SKM-1 treated with dmso at 0.1 percent for 144 hours (cell line): ENCODE data around the gene TMEM17.

Source experiments
- DNase-seq: peaks from one replicate; lab custom pipeline; 2025; ENCODE audit not compliant: unreplicated experiment; lab: John Stamatoyannopoulos, UW

TMEM17 gene

DNA sequence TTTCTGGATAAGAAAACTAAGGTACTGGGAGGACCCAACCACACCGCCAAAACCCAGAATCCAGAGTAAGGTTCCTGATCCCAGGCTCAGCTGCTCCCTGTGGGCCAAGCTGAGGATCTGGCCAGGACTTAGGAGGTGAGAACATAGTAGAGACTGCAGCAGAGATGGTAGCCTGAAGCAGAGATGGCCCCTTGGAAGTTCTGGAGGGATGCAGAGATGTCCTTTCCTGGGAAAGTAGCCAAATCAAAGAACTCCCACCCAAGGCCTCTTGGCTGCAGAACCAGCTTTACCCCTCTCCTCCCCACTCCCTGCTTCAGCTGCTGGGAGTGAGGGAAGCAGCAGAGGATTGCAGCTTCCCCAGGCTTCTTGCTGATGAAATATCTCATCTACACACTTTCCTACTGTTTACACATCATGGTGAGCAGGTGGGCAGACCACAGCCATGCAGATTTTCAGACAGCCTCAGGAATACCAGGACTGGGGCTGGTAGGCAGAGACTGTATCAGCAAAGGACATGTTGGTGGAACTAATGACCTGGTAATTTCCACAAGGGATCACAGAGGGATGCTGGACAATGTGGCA lies 32.7 kb downstream of the TMEM17 start:
- no peak for DNase-seq

DNA sequence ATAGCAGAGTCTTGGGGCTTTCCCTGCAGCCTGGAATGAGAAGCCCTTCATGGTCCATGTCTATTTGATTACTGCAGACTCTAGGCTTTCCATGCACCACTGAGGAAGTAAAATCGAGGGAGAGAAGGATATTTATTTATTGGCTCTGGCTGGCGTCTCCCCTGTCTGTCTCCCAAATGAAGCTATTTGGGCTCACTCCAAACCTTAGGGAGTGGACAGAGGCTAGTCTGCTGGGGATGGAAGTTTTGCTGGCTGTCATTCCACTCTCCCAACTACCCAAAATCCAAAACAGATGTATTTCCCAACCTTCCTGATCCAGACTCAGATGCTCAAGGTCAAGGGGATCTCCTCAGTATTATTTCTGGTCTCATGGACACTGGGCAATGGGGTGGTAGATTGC lies 33.7 kb downstream of the TMEM17 start:
- DNase-seq, result no peak

DNA sequence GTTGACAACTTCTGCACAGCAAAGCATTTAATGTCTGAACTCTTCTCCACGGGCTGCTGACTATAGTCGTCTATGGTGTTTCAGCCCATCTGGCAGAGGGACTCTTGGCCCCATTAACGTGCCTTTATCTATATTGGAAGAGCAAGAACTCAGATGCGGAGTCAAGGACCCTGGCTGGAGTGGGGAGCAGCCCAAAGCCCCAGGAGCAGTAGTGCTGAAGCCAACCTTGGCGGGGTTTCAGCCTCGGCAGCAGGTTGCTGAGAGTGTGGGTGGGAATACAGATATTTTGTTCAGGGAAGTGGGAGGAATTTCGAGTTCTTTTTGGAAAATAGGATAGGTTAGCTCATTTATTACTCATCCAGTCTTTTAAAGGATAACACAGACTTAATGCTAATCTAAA lies 34.2 kb downstream of the TMEM17 start:
- no peak for DNase-seq

DNA sequence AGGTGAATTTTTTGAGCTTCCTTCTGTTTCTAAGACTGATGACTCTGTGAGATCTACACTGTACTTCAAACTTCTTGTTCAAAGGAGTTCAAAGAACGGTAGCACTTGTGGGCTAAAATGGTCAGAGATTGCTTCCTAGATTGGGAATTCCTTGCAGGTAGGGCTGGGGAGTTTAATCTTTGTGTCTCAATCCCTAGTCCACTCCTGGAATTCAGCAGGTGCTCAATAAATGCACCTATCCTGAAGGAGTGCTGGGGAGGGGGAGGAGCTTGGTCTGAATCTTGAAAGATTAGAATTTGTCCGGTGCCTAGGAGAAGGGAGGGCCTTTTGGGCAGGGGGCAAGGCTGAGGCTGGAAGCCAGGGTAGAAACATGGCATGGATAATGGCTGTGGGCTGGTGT lies 34.6 kb downstream of the TMEM17 start:
- no peak for DNase-seq

DNA sequence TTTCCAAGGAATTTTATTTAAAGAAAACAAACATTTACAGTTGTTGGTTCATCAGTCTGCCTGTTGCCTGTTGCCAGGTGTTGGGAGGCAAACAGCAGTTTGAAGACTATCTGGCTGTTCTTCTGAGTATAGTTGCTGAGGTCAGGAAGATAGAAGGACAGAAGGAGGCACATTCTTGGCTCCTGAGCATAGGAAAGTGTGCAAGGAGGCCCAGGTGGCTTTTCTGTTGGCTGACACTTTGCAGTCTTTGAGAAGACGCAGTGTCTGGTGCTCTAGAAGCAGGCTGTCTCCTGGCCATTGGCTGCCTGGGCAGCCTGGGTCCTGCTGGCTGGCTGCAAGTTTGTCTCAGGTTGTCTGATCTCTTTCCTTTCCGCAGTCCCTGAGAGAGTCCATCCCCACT lies 36.4 kb downstream of the TMEM17 start:
- no peak for DNase-seq

DNA sequence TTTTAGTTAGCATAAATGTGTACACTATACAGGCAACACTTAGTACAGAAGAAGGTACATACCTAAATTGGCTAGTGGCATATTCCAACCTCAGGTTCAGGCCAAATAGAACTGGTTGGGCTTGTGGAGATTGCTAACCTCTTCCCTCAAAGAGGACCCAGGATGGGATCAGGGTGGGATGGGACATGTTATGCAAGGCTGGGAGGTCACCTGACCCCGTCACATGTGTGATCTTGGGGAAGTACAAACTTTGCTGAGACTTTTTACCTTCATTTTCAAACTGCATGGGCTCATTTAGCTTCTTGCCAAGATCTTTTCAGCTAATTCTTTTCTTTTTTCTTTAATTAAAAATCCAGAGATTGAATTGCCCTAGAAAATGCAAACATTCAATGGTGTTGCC lies 36.9 kb downstream of the TMEM17 start:
- no peak for DNase-seq

DNA sequence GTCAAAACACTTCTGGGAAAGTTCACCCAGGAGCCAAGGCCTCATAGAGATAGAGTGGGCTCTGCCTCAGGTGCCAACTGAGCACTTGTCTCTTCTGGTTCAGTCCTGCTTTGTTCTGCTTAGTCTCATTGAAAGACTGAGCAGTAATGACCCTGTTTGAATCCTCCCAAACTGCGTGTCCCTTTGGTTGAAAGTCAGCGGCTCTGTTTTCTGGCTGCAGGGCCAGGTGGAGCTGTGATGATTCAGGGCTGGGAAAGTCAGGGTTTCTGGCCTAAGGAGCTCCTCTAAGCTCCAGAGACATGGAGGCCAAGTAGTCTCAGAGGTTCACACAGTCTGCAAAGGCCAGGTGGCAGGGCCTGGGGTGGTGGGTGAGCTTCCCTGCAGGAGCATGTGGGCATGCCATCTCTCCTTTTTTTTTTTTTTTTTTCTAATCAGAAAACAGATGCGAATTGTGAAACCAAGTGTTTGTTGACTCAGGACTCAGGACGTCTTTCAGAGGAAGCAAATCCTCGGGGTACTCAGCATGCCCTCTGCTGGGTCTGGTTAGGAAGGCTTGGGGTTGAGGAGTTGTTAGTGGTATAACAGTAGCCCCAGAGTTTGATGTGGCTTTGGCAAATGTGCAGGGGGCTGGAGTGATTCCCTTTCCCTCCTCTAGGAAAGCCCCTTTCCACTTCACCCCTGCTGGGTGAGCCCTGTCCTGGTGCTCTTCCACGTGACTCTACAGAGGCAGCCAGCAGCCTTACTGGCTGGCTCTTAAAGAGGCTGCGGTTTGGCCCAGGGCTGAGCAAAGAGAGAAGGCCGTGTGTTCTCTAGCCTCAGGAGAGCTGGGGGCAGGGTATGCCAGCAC lies 38.3 kb downstream of the TMEM17 start:
- DNase-seq, result no peak

DNA sequence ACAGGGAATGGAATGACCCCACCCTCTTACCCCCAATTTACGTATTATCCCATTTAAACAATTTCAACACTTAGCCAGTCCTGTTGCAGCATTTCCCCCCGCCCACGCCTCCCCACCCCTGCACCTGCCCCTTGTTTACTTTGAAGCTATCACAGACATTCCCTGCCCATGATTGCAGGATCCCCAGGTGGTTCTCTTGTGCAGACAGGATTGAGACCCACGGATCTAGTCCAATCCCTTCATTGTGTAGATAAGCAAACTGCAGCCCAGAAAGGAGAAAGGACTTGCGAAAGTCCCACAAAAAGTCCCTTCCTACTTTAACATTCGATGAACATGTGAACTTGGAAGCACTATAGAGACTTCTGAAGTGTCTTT lies 38.9 kb downstream of the TMEM17 start:
- DNase-seq, result no peak

DNA sequence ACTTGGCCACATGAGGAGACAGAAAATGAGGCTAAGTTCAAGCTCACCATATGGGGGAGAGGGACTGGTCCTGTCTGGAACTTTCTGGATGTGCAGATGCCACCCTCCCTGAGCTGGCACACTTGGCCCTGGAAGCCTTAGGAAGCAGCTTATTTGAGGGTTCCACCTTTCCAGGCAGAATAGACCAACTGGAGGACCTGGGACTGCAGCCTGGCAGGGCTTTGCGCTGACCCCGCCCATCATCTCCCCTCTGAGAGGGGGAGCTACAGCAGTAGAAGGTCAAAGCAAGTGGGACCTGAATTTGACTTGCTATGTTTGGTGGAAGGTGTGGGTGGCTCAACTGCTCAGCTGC lies 39.5 kb downstream of the TMEM17 start:
- DNase-seq, result no peak

DNA sequence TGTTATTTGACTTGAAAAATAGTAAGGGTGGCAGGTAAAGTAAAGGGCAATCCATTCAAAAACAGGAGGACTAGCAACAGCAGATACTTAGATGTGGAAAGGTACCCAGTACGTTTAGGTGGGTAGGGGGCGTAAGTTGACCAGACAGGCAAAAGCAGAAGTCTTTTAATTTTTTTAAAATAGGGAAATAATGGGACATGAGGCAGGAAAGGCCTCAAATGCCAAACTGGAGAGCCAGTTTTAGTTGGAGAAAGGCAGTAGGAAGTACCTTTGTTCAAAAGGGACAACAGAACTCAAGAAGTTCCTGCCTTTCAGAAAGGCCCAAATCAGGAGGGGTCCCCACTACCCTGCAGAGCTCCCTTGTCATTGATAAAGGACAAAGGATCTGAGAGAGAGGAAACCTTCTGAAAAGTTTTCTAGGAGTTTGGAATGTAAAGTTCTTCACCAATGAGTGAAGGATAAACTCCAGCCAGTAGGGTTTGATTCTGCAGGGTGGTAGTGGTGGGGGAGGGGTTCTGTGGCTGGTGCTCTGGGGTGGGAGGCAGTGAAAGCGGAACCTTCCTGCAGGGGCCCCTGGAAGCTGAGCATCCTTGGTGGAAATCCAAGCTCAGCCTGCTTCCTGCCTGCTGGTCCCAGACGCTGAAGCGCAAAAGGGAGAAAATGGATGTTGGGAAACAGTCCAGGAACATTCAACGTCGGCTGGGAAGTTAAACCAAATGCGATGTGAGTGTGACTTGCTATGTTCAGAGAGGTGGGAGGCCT lies 40.1 kb downstream of the TMEM17 start:
- no peak for DNase-seq

DNA sequence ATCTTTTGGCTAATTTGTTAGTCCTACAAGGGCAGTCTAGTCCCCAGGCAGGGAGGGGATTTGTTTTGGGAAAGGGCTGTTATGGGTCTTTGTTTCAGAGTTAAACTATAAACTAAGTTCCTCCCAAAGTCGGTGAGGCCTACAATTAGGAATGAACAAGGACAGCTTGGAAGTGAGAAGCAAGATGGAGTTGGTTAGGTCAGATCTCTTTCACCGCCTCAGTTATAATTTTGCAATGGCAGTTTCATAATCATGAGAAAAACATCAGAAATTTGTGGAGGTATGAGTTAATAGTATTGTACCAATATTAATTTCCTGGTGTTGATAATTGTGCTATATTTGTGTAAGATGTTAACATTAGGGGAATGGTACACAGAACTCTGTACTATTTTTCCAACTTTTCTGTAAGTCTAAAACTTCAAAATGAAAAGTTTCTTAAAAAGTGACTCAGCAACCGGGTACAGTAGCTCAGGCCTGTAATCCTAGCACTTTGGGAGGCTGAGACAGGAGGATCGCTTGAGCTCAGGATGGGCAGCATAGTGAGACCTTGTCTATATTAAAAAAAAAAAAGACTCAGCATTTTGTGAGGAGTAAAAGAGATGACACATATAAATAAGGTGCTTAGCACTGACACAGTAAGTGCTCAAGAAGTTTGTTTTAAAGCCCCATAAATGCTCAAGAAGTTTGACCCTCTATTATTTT lies 40.8 kb downstream of the TMEM17 start:
- DNase-seq, result no peak

DNA sequence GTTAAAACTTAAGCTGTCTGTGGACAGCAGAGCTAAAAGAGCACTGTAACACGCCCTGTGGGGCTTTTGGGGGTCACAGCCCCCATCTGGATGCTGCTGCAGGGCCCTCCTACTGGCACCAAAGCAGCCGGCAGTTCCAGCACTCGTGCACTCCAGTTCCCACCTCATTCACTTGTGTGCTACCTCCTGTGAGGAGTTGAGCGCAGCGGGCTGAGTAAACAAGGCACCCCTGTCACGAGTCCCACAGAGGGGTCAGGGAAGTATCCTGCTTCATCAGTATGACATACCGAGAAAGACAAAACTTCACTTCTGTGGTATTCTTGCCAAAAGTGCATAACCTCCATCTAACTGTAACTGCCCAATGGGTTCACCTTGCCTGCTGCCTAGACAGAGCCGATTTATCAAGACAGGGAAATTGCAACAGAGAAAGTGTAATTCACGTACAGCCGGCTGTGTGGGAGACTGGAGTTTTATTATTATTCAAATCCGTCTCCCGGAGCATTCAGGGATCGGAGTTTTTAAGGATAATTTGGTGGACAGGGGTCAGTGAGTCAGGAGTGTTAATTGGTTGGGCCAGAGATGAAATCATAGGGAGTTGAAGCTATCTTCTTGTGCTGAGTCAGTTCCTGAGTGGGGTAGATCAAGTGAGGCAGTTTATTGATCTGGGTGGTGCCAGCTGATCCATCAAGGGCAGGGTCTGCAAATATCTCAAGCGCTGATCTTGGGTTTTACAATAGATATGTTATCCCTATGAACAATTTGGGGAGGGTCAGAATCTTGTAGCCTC lies 41.6 kb downstream of the TMEM17 start:
- DNase-seq, result no peak

DNA sequence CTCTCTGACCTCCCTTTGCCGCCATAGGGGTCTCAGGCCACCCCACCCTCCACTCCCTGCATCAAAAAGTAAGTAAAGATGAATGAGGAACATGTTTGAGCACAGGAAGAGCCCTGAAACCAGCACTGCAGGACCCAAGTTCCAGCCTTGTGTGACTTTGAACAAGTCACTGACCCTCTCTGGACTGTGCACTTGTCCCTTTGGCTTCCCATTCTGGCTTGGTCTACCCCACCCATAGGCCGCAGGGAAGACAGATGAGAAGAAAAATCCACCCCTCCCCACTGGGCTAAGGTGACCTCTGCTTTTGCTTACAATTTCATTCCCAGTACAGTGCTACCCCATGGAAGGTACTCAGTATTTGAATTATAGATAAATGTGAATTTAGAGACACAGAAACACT lies 43.8 kb downstream of the TMEM17 start:
- DNase-seq, result no peak

DNA sequence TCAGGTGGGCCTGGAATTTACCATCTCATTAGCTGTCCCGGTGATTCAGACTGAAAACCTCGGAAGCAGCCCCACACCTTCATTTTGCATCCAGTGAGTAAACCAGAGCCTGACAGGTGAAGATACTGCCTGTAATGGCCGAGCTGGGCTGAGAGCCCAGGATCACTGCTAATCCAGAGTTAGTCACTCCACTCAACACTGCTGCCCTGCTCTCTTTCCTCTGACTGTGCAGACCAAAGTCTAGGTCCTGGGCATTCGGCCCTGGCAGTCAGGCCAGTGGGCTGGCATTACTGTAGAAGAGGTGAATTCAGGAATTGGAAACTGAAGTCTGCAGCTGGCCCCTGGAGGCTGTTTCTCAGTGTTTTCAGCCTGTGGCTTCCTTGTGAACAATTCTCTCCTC lies 44.3 kb downstream of the TMEM17 start:
- DNase-seq, result no peak

DNA sequence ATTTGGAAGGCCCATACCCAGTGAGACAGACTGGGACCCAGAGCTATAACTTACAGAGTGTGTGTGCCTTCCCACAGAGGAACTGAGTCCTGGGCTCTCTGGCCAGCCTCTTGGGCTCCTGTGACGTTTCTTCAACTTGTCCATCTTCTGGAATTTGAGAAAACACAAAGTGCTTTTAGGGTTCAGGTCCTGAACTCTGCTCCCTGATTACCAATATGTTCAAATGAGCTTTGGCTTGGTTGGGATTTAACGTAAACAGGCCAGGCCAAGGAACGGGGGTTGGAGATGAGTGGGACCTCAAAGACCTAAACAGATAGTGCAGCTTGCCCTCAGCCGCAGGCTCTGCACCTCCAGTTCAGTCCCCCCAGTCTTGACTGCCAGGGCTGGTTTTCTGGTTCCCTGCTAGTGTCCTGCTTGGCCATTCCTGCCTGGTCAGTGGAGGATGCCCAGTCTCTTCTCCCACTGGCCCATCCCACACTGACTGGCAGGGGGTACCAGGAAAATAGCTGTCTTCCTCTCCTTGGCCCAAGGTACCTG lies 44.9 kb downstream of the TMEM17 start:
- no peak for DNase-seq

DNA sequence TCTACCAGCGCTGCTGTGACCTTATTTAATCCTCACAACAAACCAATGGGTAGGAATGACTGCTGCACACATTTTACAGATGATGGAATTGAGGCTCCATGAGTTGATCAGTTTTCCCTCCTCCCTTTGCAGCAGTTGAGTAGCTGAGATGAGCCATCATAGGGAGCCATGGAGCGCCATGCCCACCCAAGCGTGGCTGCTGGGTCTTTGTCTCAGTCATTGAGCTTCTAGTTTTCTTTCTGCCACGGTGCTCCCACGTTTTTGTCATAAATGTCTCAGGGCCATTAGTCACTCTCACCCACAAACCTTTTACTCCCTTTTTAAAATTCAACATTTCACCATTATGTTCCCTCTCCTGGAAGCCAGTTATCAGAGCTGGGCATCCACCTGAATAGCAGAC lies 45.8 kb downstream of the TMEM17 start:
- DNase-seq, result no peak

DNA sequence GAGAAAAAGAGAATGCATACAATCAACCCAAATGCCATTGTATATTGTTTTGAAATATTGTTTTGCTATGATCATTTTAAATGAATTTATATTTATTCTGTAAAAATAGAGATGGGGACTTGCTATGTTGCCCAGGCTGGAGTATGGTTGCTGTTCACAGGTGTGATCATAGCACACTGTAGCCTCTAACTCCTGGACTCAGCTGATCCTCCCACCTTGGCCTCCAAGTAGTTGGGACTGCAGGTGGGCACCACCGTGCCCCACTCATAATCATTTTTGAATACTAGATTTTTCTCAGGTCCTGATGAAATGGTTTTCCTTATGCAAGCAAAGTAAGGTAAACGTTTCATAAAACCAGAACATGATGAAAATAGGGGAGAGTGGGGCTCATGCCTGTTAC lies 46.3 kb downstream of the TMEM17 start:
- no peak for DNase-seq

DNA sequence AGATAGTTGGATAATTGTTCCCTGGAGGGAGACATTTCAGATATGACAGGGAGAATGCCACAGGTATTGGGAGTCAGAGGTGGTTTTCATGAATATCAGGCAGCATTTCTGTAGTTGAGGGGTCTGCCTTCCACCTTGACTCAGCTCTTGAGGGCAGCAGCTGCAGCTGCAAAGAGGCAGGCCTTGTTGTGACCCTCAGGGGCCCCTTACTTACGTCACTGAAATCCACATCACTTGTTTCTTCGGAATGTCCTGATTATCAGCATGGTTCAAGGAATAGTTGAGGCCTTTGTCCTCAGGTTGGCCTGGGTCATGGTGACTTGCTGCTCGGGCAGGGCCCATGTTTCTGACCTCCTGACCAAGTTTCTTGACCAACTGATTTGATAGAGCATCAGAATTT lies 46.9 kb downstream of the TMEM17 start:
- DNase-seq, result no peak

DNA sequence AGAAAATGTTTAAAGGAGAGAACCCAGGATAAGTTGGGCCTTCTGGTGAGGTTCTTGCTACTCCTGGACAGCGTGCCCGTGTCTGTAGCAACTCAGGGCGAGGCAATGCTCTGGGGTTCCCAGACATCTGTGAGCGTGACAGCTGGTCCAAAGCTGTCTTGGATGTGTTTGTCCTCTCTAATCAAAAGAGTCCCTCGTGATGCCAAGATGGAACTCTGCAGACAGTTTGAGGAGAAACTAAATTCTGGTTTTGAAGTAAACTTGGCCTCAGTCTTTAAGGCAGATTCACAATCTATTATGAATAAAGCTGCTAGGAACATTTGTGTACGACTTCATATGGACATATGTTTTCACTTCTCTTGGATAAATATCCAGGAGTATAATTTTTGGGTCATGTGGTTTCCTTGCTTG lies 47.3 kb downstream of the TMEM17 start:
- DNase-seq, result no peak

DNA sequence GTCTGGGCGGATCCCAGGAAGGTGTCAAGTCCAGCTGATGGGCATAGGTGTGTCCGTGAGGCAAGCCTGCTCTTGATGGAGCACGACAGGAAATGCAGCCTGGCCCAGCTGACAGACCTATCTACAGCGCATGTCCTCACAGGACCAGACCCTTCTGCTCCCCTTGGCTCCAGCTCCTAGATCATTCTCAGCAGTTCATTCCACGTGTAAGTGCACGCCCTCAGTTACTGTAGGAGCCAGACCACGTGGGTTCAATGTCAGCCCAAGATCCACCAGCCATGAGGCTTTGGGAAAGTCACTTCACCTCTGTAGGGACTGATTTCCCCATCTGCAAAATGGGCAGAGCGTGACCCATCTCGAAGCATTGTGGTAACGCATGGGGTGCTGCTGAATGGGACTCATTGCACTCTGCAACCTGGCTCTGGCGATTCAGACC lies 47.8 kb downstream of the TMEM17 start:
- no peak for DNase-seq

DNA sequence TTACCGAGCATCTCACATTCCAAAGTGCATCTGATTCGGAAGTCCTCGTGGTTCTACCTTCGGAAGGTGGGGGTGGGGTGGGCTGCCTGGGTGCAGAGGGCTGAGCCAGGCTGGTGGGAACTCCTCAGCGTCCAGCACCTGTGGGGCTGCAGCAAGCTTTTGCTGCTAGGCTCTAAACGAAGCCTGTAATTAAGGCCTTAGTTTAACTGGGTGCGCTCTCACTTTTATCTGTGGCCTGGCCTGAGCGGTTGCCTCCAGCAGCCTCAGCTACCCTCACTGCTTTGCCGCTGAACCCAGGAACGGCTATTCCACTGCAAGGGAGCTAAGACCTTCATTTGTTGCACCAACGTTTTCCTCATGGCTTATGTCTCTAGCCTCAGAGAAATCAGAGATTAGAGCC lies 48.4 kb downstream of the TMEM17 start:
- DNase-seq, result no peak
